Liver (tissue), 9 donors: ENCODE measurements around the gene CAMK1G. TPM values are rescaled to one million over a fixed set of nuclear protein-coding genes. Genes with fewer than 3 reads are reported as not detected.

Experiments used
- DNase-seq: peaks from one replicate; pipeline ENCODE4 v3.0.0-alpha.2; 2017; ENCODE audit warnings: low spot score
- H3K27ac ChIP-seq, 2 donors: one replicate each; pipeline ENCODE4 v1.7.0; 2013; ENCODE audit warnings: inconsistent platforms in 2 of 2, low read length in 2 of 2, control low read depth in 1 of 2, low read depth in 1 of 2, mild to moderate bottlenecking in 1 of 2
- H3K27me3 ChIP-seq, 4 donors: one replicate each; pipeline versions ENCODE4 v1.6.1 to v1.7.0; 2013; ENCODE audit warnings: low read length in 3 of 4, inconsistent platforms in 1 of 4, mild to moderate bottlenecking in 1 of 4, moderate library complexity in 1 of 4; ENCODE audit not compliant: control insufficient read depth in 4 of 4, insufficient read depth in 4 of 4
- H3K36me3 ChIP-seq, 4 donors: one replicate each; pipeline versions ENCODE4 v1.6.1 to v1.7.0; 2013; ENCODE audit warnings: low read length in 3 of 4, mild to moderate bottlenecking in 3 of 4, low read depth in 1 of 4, moderate library complexity in 1 of 4; ENCODE audit not compliant: control insufficient read depth in 4 of 4, insufficient read depth in 3 of 4
- H3K4me1 ChIP-seq, 4 donors: one replicate each; pipeline versions ENCODE4 v1.6.1 to v1.7.0; 2013; ENCODE audit warnings: low read length in 3 of 4, mild to moderate bottlenecking in 3 of 4, moderate library complexity in 1 of 4; ENCODE audit not compliant: control insufficient read depth in 4 of 4, insufficient read depth in 4 of 4
- H3K4me3 ChIP-seq, 3 donors: one replicate each; pipeline versions ENCODE4 v1.6.1 to v1.7.0; 2013; ENCODE audit warnings: low read length in 3 of 3, control low read depth in 1 of 3, low read depth in 1 of 3, mild to moderate bottlenecking in 1 of 3
- H3K9ac ChIP-seq, 2 donors: one replicate each; pipeline ENCODE4 v1.7.0; 2013; ENCODE audit warnings: low read length in 2 of 2, mild to moderate bottlenecking in 2 of 2, moderate library complexity in 2 of 2, control low read depth in 1 of 2, low read depth in 1 of 2
- H3K9me3 ChIP-seq, 4 donors: one replicate each; pipeline versions ENCODE4 v1.6.1 to v1.7.0; 2013; ENCODE audit warnings: low read length in 3 of 4; ENCODE audit not compliant: control insufficient read depth in 4 of 4
- ATF3 ChIP-seq: IDR thresholded peaks from 2 replicates; pipeline ENCODE4 v1.6.1; 2016; ENCODE audit warnings: antibody characterized with exemption
- CTCF ChIP-seq: fragments of 150-350 bp; IDR thresholded peaks from 2 replicates; pipeline ENCODE4 v1.5.1; 2017; ENCODE audit warnings: improper control_type of control experiment, low read depth, low read length; ENCODE audit not compliant: missing input control
- EGR1 ChIP-seq, 2 donors: IDR thresholded peaks; 2 replicates each; pipeline ENCODE4 v1.6.1; 2016 to 2018; ENCODE audit warnings: antibody characterized with exemption in 2 of 2, low read depth in 2 of 2
- FOXA1 ChIP-seq: IDR thresholded peaks from 2 replicates; pipeline ENCODE4 v1.6.1; 2016; ENCODE audit warnings: antibody characterized with exemption
- FOXA2 ChIP-seq: IDR thresholded peaks from 2 replicates; pipeline ENCODE4 v1.6.1; 2016; ENCODE audit warnings: antibody characterized with exemption
- GABPA ChIP-seq, 2 donors: IDR thresholded peaks in 1 of 2; conservative IDR thresholded peaks in 1 of 2; 2 replicates each; pipeline ENCODE4 v1.6.1; 2016; ENCODE audit warnings: antibody characterized with exemption in 2 of 2, mild to moderate bottlenecking in 1 of 2, moderate library complexity in 1 of 2
- HNF4A ChIP-seq, 2 donors: conservative IDR thresholded peaks; 2 replicates each; pipeline ENCODE4 v1.6.1; 2016; ENCODE audit warnings: antibody characterized with exemption in 2 of 2, mild to moderate bottlenecking in 2 of 2
- HNF4G ChIP-seq: IDR thresholded peaks from 2 replicates; pipeline ENCODE4 v1.6.1; 2016; ENCODE audit warnings: antibody characterized with exemption
- JUND ChIP-seq, 2 donors: IDR thresholded peaks; 2 replicates each; pipeline ENCODE4 v1.6.1; 2016; ENCODE audit warnings: antibody characterized with exemption in 2 of 2
- MAX ChIP-seq: IDR thresholded peaks from 2 replicates; pipeline ENCODE4 v1.6.1; 2016; ENCODE audit warnings: antibody characterized with exemption
- NR2F2 ChIP-seq: IDR thresholded peaks from 2 replicates; pipeline ENCODE4 v1.6.1; 2016; ENCODE audit warnings: antibody characterized with exemption
- RAD21 ChIP-seq, 2 donors: IDR thresholded peaks; 2 replicates each; pipeline ENCODE4 v1.6.1; 2016; ENCODE audit warnings: antibody characterized with exemption in 2 of 2, mild to moderate bottlenecking in 2 of 2
- REST ChIP-seq: IDR thresholded peaks from 2 replicates; pipeline ENCODE4 v1.6.1; 2016; ENCODE audit warnings: antibody characterized with exemption, mild to moderate bottlenecking
- RXRA ChIP-seq, 2 donors: IDR thresholded peaks; 2 replicates each; pipeline ENCODE4 v1.6.1; 2017 to 2018; ENCODE audit warnings: antibody characterized with exemption in 2 of 2, mild to moderate bottlenecking in 1 of 2
- TAF1 ChIP-seq: conservative IDR thresholded peaks from 2 replicates; pipeline ENCODE4 v1.6.1; 2016; ENCODE audit warnings: antibody characterized with exemption, mild to moderate bottlenecking
- YY1 ChIP-seq: IDR thresholded peaks from 2 replicates; pipeline ENCODE4 v1.6.1; 2016; ENCODE audit warnings: antibody characterized with exemption, mild to moderate bottlenecking
- ZBTB33 ChIP-seq: IDR thresholded peaks from 2 replicates; pipeline ENCODE4 v1.6.1; 2016; ENCODE audit warnings: antibody characterized with exemption
- WGBS: extraction: QIAGEN DNeasy Blood & Tissue Kit; methylation state at CpG from one replicate; pipeline ENCODE4 v1.1.7; 2013; 5-methylcytosine and 5-hydroxymethylcytosine counted together
- polyA plus RNA-seq, 2 donors: library from polyadenylated mRNA; stranded (reverse) in 1 of 2; unstranded in 1 of 2; fragments of 200-250 nt in 1 of 2; fragments of >200 nt in 1 of 2; fragmentation: Nextera tagmentation in 1 of 2; extraction: Ambion mirVana in 1 of 2; gene quantifications; one replicate each; pipeline versions ENCODE4 v1.2.1 to v1.2.3, GENCODE V29; 2013 to 2015
- total RNA-seq, 2 donors: library from RNA; depleted of rRNA; stranded (reverse); fragments of >200 nt; gene quantifications; one replicate each; pipeline ENCODE4 v1.2.3, GENCODE V29; 2014
- donor health status: healthy.
- donor health status: healthy.
- donor health status: healthy.
- donor health status: healthy.
- donor health status: healthy.

The CAMK1G gene
- total and polyA plus RNA-seq, 4 donors, result 0.03 to 0.25 (median 0.14) TPM; not detected in 1

GRCh38 chr1:209552406-209553264 is 30.9 kb upstream of the CAMK1G start:
- Histone ChIP-seq H3K4me3 (no peak overlapping the region), H3K9ac (no peak overlapping the region), H3K27ac (no peak overlapping the region), H3K36me3 (no peaks in the 10 kb centered on the region), H3K9me3 (no peaks in the 10 kb centered on the region), H3K27me3 (no peaks in the 10 kb centered on the region), H3K4me1 (peaks cover 0 to 4% (median 0%) of the 10 kb centered on the region in 4 donors)
- DNase-seq, result no peak
- 58% methylated on average over 5 of the region's 5 CpGs for WGBS
- no peak for TF ChIP-seq HNF4G
- no peak for TF ChIP-seq JUND (IDR thresholded peaks at IDR 0.05)
- no peak for TF ChIP-seq TAF1
- no peak for TF ChIP-seq ZBTB33
- TF ChIP-seq FOXA1, result no peak
- no peak for TF ChIP-seq ATF3
- no peak for TF ChIP-seq NR2F2
- no peak for TF ChIP-seq REST
- TF ChIP-seq MAX, result no peak
- no peak for TF ChIP-seq CTCF
- TF ChIP-seq RAD21 (IDR thresholded peaks at IDR 0.05), result no peak
- no peak for TF ChIP-seq GABPA (IDR thresholded peaks at IDR 0.05 in 1 of 2, conservative IDR thresholded peaks at IDR 0.05 in 1 of 2)
- TF ChIP-seq RXRA (IDR thresholded peaks at IDR 0.05), result no peak
- TF ChIP-seq HNF4A (conservative IDR thresholded peaks at IDR 0.05), result no peak
- TF ChIP-seq YY1, result no peak
- no peak for TF ChIP-seq EGR1 (IDR thresholded peaks at IDR 0.05; ENCODE audit: low read depth in 2 of 2)
- no peak for TF ChIP-seq FOXA2
